Measurements from ENCODE around the gene MPHOSPH9.

GRCh38 chr12:123150744-123151456 lies 82.0 kb downstream of the MPHOSPH9 start, which contains the start of gene PITPNM2:
- TF ChIP-seq CTCF (IDR thresholded peaks at IDR 0.05) = peak in 3 of 4 experiments; percentile 37 to 75 (median 61)
- TF ChIP-seq POLR2AphosphoS5 (IDR thresholded peaks at IDR 0.05) = no peak
- no peak for TF ChIP-seq POLR2A (IDR thresholded peaks at IDR 0.05)

Data from gastroesophageal sphincter (tissue), 3 donors.